ENCODE results near the gene USP36. TPM values are rescaled to one million over a fixed set of nuclear protein-coding genes. Genes with fewer than 3 reads are reported as not detected.

The USP36 gene
- total RNA-seq, 1 donor from 2014 or later = 126 TPM

DNA sequence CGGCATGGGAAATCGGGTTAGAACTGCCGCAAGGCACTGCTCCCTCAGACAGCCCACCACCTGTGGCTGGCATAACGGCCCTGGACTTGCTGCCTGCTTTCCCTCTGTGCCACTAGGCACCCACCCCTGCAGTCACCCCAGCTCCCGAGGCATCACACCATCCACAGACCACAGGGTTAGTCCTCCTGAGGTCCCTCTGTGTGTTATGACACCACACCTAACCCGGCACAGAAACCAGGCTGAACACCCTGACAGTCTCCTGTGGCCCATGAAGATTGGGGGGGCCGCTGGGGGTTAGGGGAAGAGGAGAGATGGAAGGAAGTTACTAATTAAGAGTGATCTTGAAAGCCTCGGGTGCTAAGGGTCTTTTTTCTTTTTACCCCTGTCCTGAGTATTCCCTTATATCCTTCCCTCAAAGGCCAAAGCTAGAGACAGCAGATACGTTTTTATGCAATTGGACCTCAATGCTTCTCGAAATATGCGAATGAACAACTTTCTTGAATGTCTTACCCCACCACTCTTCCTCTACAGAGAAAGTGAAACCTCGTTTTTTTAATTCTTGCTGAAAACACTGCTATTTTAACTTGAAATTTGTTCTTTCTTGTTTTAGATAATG, 65.5 kb downstream of the USP36 start:
- H3K9me3 Mint-ChIP-seq = no peaks in the 10 kb centered on the region
- intact Hi-C loops (cut with micrococcal nuclease) = loop anchor here (2.0 to 5.0 kb wide), 2 partner anchors 38 to 56 kb away; no protein-coding TSS in a partner anchor
- H3K4me3 Mint-ChIP-seq = peak overlapping the region; percentile 90
- H3K27me3 Mint-ChIP-seq (ENCODE audit: insufficient read depth) = no peaks in the 10 kb centered on the region
- peak; percentile 66 for DNase-seq (ENCODE audit: low spot score)
- H3K27ac Mint-ChIP-seq = peak overlapping the region; percentile 99
- peaks cover 68% of the 10 kb centered on the region for H3K4me1 Mint-ChIP-seq (ENCODE audit: low read depth)
- peaks cover 20% of the 10 kb centered on the region for H3K36me3 Mint-ChIP-seq (ENCODE audit: low read depth)

DNA sequence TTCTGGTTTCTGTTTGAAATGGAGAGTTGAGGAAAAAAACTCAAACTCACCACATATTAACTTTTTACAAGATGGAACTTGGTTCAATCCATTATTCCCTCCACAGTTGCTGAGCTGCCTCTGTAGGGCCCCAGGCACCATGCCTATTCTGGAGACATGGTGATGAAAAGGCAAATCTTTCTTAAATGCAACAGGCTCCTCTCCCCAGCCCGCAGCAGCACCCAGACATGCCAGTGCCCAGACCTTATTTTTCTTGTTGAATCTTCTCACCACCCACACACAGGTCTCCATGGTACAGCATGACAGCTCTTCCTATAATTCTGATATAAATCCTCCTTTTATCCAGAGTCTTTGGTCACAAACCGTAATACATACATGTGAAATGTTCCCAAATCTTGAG, 66.2 kb downstream of the USP36 start:
- Mint-ChIP-seq H3K4me1 (ENCODE audit: low read depth) (peaks cover 62% of the 10 kb centered on the region), H3K9me3 (no peaks in the 10 kb centered on the region), H3K36me3 (ENCODE audit: low read depth) (peaks cover 16% of the 10 kb centered on the region), H3K27me3 (ENCODE audit: insufficient read depth) (no peaks in the 10 kb centered on the region), H3K4me3 (peak overlapping the region; percentile 90), H3K27ac (peak overlapping the region; percentile 99)
- no peak for DNase-seq (ENCODE audit: low spot score)
- intact Hi-C loops (cut with micrococcal nuclease) = loop anchor here (2.0 kb wide), 1 partner anchor 56 kb away; no protein-coding TSS in a partner anchor

DNA sequence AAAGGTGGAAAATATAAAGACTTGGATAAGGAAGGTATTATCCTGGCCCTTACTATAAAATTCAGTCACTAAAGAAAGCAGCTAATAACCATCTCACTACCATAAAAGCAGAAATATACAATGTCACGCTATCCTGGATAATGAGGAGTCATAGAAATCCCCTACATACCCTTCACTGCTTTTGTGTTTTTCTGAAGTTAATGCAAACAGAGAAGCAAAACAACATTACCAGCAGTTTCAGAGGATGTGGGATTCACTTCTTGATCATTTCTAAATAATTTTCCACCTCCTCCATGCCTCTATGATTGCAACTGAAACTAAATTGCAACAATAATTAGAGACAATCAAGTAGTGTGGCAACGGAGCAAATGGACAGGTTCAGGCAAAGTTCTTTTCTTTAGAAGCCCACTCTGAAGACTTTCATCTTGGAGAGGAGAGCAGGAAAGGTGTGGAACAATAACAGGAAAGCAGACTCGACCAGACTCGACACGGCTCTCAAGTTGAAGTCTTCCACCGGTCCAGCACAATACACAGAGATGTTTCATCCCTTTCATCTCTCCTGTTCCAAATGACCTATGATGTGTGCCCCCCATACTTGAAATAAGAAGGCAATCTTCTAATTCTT, 68.7 kb downstream of the USP36 start:
- no peaks in the 10 kb centered on the region for H3K9me3 Mint-ChIP-seq
- peak overlapping the region; percentile 86 for H3K4me3 Mint-ChIP-seq
- H3K4me1 Mint-ChIP-seq (ENCODE audit: low read depth) = peaks cover 45% of the 10 kb centered on the region
- no peaks in the 10 kb centered on the region for H3K27me3 Mint-ChIP-seq (ENCODE audit: insufficient read depth)
- intact Hi-C loops (cut with micrococcal nuclease) = loop anchor here (1.0 to 2.0 kb wide), 4 partner anchors 8 to 69 kb away; partner anchors contain the start of gene USP36
- H3K36me3 Mint-ChIP-seq (ENCODE audit: low read depth) = peaks cover 10% of the 10 kb centered on the region
- H3K27ac Mint-ChIP-seq = peak overlapping the region; percentile 99
- DNase-seq (ENCODE audit: low spot score) = no peak

DNA sequence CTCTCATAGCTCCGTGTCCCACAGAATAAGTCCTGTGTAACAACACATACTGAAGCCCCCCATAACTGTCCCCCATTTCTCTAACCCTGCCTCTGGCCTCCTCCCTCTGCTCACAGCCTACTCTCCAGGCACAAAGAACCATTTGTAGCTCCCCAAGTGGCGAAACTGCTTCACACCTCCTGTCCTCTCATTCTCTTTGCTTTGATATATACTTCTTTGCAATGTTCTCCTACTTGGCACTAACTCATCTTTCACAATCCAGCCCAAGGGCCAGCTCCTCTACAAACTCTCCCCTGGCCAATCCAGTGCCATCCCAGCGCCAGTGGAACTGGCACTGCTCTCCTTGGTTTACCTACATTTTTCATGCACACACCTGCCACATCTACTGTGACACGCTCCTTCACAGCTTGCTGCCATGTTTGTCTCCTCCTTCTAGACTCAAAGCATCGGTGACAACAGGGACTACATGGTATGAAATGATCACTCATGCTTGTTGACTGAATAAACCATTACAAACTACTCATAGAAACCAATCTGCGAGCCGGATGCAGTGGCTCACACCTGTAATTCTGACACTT, 71.3 kb downstream of the USP36 start:
- Mint-ChIP-seq H3K27ac (no peak overlapping the region), H3K9me3 (no peaks in the 10 kb centered on the region), H3K36me3 (ENCODE audit: low read depth) (peaks cover 12% of the 10 kb centered on the region), H3K4me1 (ENCODE audit: low read depth) (peaks cover 32% of the 10 kb centered on the region), H3K27me3 (ENCODE audit: insufficient read depth) (no peaks in the 10 kb centered on the region), H3K4me3 (no peak overlapping the region)
- intact Hi-C loops (cut with micrococcal nuclease) = no loop called here
- DNase-seq (ENCODE audit: low spot score) = no peak

DNA sequence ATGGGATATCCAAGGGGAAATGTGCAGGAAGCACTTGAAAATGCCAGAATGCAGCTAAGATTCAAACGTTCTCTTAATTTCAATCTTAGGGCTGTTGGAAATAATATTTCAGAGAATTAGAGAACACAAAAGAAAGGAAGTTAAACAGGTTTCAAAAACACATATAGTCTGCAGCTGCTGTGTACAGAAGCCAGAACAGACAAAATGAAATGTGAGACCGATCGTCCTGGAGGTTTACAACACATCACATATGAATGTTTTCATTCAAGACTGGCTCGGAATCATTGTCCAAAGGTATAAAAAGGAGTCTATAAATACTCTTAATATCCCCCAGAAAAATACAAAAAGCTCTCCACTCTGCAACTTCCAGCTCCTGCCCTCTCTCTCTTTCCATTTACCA, 72.8 kb downstream of the USP36 start:
- intact Hi-C loops (cut with micrococcal nuclease) = no loop called here
- peaks cover 29% of the 10 kb centered on the region for H3K4me1 Mint-ChIP-seq (ENCODE audit: low read depth)
- no peak overlapping the region for H3K27ac Mint-ChIP-seq
- no peak overlapping the region for H3K4me3 Mint-ChIP-seq
- peaks cover 13% of the 10 kb centered on the region for H3K36me3 Mint-ChIP-seq (ENCODE audit: low read depth)
- H3K27me3 Mint-ChIP-seq (ENCODE audit: insufficient read depth) = no peaks in the 10 kb centered on the region
- H3K9me3 Mint-ChIP-seq = no peaks in the 10 kb centered on the region
- no peak for DNase-seq (ENCODE audit: low spot score)

DNA sequence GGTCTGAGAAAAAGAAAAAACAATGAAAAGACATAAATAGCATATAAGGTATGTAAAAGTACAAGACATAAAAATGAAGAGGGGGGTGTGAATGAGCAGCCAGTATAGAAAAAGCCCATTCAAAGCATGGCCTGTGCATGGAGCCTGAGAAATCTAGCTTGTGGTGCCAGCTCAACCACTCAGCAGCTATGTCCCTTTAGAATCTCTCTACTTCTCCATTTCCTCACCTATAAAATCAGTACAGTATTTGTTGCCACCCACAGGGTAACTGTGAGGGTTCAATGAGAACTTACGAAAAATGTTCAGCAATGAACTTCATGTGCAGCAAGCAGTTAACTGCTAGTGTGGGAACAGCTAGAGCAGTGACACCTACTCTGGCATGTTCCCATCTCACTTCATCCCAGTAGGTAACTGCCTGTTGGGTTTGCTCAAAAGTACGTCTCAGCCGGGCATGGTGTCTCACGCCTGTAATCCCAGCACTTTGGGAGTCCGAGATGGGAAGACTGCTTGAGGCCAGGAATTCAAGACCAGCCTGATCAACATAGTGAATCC, 73.8 kb downstream of the USP36 start:
- H3K4me3 Mint-ChIP-seq = no peak overlapping the region
- H3K27me3 Mint-ChIP-seq (ENCODE audit: insufficient read depth) = no peaks in the 10 kb centered on the region
- intact Hi-C loops (cut with micrococcal nuclease) = no loop called here
- no peaks in the 10 kb centered on the region for H3K9me3 Mint-ChIP-seq
- no peak overlapping the region for H3K27ac Mint-ChIP-seq
- H3K4me1 Mint-ChIP-seq (ENCODE audit: low read depth) = peaks cover 29% of the 10 kb centered on the region
- no peak for DNase-seq (ENCODE audit: low spot score)
- H3K36me3 Mint-ChIP-seq (ENCODE audit: low read depth) = peaks cover 15% of the 10 kb centered on the region

DNA sequence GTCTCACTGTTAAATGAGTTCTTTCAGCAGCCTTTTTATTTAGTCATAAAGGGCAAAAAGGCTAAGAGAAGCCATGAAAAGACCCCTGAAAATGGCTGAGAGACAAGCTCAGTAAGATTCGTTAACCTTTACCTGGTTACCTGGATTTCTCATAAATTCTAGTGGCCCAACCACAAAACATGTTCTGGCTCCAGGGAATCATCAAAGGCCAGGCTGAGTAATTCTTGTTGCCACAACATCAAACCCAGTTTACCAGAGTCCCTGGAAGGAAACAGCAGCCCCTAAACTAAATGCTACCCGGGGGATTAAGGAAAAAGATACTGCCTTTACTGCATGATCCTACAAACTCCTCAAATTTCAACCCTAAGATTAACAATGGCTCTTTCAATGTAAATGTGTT, 74.4 kb downstream of the USP36 start:
- Mint-ChIP-seq H3K36me3 (ENCODE audit: low read depth) (peaks cover 13% of the 10 kb centered on the region), H3K9me3 (no peaks in the 10 kb centered on the region), H3K27me3 (ENCODE audit: insufficient read depth) (no peaks in the 10 kb centered on the region), H3K27ac (no peak overlapping the region), H3K4me1 (ENCODE audit: low read depth) (peaks cover 28% of the 10 kb centered on the region), H3K4me3 (no peak overlapping the region)
- intact Hi-C loops (cut with micrococcal nuclease) = no loop called here
- no peak for DNase-seq (ENCODE audit: low spot score)

DNA sequence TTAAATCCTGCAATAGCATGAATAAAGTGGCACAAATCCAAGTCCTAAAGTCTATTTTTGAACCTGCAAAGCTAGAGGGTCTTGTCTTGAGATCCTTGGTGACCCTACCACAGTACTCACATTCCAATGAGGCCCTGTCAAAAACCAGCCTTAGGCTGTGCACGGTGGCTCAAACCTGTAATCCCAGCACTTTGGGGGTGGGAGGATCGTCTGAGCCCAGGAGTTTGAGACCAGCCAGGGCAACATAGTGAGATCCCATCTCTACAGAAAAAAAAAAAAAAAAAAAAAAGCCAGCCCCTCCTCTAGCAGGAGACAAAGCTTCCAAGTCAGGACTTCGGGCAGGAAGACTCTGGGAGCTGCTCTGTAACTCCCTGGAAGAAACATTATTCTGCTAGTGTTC, 74.8 kb downstream of the USP36 start:
- Mint-ChIP-seq H3K4me1 (ENCODE audit: low read depth) (peaks cover 28% of the 10 kb centered on the region), H3K27ac (no peak overlapping the region), H3K27me3 (ENCODE audit: insufficient read depth) (no peaks in the 10 kb centered on the region), H3K4me3 (no peak overlapping the region), H3K9me3 (no peaks in the 10 kb centered on the region), H3K36me3 (ENCODE audit: low read depth) (peaks cover 13% of the 10 kb centered on the region)
- DNase-seq (ENCODE audit: low spot score) = no peak
- intact Hi-C loops (cut with micrococcal nuclease) = no loop called here

DNA sequence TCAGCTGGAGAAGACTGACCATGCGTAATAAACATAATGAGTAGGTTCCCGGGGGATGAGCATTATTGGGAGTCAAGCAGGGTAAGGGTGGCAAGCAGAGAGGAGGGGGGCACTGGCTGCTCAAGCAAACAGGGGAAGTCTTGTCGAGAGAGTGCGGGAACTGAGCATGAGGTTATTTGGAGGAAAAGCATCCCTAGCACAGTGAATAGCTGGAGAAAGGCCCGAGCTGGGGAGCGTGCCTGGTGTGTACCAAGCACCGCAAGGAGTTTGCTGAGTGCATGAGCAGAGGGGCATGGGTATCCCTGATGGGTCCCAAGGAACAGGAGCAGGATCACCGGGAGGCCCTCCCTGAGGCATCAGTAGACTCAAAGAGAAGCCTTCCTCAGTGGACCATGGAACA, 75.7 kb downstream of the USP36 start:
- peaks cover 31% of the 10 kb centered on the region for H3K4me1 Mint-ChIP-seq (ENCODE audit: low read depth)
- intact Hi-C loops (cut with micrococcal nuclease) = no loop called here
- no peaks in the 10 kb centered on the region for H3K27me3 Mint-ChIP-seq (ENCODE audit: insufficient read depth)
- peak overlapping the region; percentile 73 for H3K27ac Mint-ChIP-seq
- H3K36me3 Mint-ChIP-seq (ENCODE audit: low read depth) = peaks cover 13% of the 10 kb centered on the region
- DNase-seq (ENCODE audit: low spot score) = no peak
- H3K9me3 Mint-ChIP-seq = no peaks in the 10 kb centered on the region
- peak overlapping the region; percentile 5 for H3K4me3 Mint-ChIP-seq

DNA sequence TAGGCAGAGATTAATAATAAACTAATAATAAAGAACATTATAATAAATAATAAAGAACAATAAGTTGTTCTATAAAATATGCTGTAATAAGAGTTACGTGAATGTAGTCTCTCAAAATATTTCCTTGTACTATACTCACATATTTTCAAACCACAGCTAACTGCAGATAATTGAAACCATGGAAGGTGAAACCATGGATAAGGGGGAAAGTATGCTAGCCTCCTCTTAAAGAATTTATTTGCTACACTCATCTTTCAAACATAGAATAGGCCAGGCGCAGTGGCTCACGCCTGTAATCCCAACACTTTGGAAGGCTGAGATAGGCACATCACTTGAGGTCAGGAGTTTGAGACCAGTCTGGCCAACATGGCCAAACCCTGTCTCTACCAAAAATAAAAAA, 77.1 kb downstream of the USP36 start:
- Mint-ChIP-seq H3K27me3 (ENCODE audit: insufficient read depth) (no peaks in the 10 kb centered on the region), H3K9me3 (no peaks in the 10 kb centered on the region), H3K4me3 (no peak overlapping the region), H3K4me1 (ENCODE audit: low read depth) (peaks cover 44% of the 10 kb centered on the region), H3K36me3 (ENCODE audit: low read depth) (peaks cover 16% of the 10 kb centered on the region), H3K27ac (no peak overlapping the region)
- intact Hi-C loops (cut with micrococcal nuclease) = no loop called here
- DNase-seq (ENCODE audit: low spot score) = no peak

DNA sequence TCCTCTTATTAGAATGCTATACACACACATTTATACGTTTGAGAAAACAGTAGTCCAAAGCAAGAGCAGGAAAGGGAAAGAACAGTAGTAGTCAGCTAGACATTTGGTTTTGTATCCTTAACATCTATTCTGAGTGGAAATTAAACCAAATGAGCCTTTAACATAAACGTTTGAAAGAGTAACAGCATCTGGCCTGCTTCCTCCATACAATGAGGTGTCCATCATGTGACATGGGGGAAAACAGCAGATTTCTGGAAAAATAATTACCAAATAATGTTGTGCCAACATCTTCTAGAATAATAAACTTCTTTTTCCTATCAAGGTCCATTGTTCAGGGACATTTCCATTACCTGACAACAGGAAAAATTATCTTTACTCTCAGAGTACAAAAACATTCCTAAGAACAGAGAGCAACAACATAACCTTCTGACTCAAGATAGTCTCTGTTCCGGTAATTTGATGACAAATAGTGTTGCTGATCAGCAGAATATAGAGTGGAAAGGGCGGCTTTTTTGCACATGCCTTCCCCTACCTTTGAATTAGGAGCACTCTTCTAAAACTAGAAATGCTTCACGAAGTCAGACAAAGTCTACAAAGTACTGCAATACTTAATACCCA, 78.7 kb downstream of the USP36 start:
- peaks cover 19% of the 10 kb centered on the region for H3K36me3 Mint-ChIP-seq (ENCODE audit: low read depth)
- H3K4me3 Mint-ChIP-seq = peak overlapping the region; percentile 58
- H3K4me1 Mint-ChIP-seq (ENCODE audit: low read depth) = peaks cover 58% of the 10 kb centered on the region
- intact Hi-C loops (cut with micrococcal nuclease) = no loop called here
- H3K9me3 Mint-ChIP-seq = no peaks in the 10 kb centered on the region
- no peak for DNase-seq (ENCODE audit: low spot score)
- H3K27ac Mint-ChIP-seq = peak overlapping the region; percentile 85
- no peaks in the 10 kb centered on the region for H3K27me3 Mint-ChIP-seq (ENCODE audit: insufficient read depth)

DNA sequence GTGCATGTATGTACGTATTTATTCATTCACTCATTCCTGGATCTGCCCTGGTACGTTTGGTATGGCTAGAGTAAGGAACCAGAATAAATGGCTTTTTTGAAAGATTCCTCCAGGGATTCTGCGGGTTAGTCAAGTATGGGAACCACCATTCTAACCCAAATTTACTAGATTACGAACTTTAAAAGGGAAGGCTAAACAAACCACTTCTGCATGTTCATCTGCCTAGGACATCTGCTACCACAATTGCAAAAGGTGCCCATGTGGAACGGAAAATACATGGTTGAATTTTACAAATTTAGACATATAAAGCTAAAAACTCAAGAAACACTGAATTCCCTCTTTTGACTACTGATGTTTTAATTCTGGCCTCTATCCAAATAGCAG, 80.7 kb downstream of the USP36 start:
- intact Hi-C loops (cut with micrococcal nuclease) = loop anchor here (1.0 kb wide), 2 partner anchors 11 to 12 kb away; no protein-coding TSS in a partner anchor
- H3K4me3 Mint-ChIP-seq = peak overlapping the region; percentile 61
- H3K27ac Mint-ChIP-seq = peak overlapping the region; percentile 91
- peaks cover 26% of the 10 kb centered on the region for H3K36me3 Mint-ChIP-seq (ENCODE audit: low read depth)
- peaks cover 71% of the 10 kb centered on the region for H3K4me1 Mint-ChIP-seq (ENCODE audit: low read depth)
- H3K27me3 Mint-ChIP-seq (ENCODE audit: insufficient read depth) = no peaks in the 10 kb centered on the region
- no peak for DNase-seq (ENCODE audit: low spot score)
- no peaks in the 10 kb centered on the region for H3K9me3 Mint-ChIP-seq

Measured in activated T-helper 1 cell treated with anti-CD3 and anti-CD28 coated beads, Interleukin-12 subunit alpha, Interleukin-12 subunit beta, Interleukin-2, Interleukin-4 antibody, amounts not matched to agents 30 ng/mL and 10 ng/mL and 1 ng/mL, durations not matched to agents 14 hours and 24 hours and 36 hours (primary cell).